GM19099 (cell line): ENCODE data around the gene RIPK4.

ENCODE experiments used
- POLR2A ChIP-seq: IDR thresholded peaks from 3 replicates; pipeline ENCODE4 v1.6.1; 2011; ENCODE audit warnings: low read depth; ENCODE audit not compliant: insufficient read length; ENCODE audit errors: extremely low read depth

RIPK4 gene

DNA sequence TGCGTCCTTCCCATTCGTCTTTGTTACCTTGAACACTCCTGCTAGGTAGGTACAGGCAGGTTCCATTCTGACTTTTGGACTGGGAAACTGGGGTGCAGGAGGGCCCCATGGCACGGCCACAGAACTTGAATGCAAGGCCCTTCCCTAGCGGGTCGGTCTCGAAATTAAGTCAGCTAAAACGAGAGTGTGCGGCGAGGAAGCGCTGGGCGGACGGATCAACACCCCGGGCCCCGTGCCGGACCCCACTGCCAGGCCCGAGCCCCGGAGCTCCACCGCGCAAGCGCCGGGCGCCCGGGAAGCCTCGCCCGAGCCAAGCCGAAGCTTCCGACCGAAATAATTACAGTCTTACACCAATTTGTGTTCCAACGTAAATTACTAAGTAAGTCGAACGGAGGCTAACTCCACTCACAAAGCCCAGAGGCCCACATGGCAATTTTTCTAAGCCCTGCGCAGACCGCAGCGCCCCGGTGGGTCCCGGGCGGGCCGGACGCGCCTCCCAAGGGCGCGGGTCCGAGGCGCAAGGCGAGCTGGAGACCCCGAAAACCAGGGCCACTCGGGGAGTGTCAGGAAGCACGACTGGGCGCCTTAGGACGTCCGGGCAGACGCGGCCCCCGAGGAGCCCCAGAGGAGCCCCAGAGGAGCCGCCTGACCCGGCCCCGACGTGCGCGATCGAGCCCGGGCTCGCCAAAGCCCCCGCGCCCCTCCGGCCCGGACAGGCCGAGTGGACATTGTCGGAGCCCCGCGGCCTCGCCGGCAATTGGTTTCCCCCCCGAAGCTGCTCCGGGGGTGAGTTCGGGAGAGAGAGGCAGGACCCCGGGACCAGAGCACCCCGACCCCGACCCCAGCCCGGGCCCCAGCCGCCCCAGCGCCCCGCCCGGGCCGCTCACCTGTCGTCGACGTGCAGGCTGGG is 624 bp downstream of the RIPK4 start:
- no peak for TF ChIP-seq POLR2A

DNA sequence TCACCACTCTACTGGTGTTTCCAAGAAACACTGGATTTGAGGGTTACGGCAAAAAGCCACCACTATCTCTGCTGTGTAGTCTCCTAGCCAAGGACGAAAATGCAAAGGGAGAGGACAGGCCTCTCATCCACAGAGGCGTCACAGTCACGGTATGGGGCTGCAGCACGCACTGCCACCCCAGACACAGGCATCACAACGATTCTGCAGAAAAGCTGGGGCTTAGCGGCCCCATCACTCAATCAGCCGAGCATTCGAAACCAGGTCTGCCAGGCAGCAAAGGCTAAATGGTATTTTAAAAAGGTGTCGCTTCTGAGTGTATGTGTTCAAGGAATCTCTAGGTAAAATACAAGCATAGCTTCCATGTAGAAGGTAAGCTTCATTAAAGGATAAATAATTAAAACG is 1.4 kb downstream of the RIPK4 start:
- TF ChIP-seq POLR2A: no peak

DNA sequence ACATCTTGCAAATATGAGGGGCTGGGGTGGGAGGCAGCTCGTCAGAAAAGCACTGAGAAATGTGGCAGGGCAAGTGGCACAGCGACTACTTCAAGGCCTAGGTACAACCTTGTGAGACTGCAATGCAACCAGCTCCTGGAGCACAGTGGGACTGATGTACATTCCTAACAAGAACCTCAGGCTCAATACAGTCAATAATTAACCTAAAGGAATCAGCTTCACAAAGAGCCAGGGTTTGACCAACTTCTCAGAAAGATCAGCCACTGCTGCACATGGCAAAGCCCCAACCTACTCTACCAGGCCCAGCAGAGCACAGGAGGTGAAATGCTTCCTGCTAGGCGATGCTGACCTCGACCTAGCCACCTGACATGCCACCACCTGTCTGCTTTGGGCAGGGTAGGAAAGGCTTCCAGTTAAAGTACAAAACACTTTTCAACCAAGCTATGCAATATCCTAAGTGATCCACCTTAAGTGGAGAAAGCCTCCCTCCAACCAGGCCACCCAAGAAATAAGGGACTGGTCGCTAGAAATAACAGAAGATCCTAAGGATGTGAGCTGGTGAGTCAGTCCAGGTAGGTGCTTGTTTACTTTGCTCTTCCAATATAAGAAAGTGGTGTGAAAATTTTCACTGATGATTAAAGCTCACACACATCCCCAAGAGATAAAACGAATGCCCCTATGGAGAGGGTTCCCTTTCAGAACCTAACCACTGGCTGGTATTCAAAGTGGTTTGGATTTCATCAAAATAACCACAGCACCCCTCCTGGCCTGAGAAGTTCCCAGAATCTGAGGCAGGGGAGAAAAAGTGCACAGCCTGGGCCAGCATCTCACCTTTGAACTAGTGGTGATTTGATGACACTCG is 2.1 kb downstream of the RIPK4 start:
- no peak for TF ChIP-seq POLR2A

DNA sequence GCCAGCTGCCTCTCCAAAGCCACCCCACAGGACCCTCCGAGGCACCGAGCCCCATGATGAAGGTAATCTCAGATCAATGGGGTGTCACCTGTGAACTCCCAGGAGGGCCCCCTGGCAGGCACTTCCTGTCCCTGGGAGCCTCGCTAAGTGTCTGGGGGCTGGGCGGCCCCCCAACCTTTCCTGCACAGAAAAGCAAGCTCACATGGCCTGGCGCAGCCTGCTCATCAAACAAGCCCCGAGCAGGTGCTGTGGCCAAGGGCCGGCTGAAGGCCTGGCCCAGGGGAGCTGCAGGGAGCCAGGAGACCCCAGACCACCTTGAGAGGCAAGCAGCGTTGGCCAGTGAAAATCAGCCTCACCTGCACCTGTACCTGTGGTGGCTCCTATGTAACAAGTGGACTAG is 2.9 kb downstream of the RIPK4 start:
- TF ChIP-seq POLR2A: no peak

DNA sequence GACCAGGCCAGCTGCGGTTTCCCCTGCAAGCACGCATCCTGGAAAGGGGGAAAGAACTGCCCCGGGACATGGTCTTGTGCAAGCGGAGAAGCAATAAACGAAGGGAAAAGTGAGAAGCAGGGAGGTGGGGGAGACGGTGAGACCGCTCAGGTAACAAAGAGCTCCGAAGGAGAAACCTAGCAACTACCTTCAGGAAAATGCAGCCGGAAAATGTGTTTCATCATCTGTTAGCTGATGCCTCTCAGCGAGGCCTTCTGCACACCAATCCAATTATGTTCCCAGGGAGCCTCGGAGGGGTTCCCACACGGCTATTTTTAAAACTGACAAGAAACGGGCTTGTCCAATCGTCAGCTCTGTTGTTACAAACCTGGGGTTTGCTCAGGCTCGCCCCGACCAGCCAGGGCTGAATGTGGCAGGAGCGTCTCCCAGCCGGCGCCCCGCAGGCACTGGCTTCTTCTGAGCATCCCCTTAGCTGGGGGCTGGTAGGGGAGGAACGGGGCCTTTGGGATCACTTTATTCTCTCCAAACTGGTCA is 3.4 kb downstream of the RIPK4 start:
- no peak for TF ChIP-seq POLR2A

DNA sequence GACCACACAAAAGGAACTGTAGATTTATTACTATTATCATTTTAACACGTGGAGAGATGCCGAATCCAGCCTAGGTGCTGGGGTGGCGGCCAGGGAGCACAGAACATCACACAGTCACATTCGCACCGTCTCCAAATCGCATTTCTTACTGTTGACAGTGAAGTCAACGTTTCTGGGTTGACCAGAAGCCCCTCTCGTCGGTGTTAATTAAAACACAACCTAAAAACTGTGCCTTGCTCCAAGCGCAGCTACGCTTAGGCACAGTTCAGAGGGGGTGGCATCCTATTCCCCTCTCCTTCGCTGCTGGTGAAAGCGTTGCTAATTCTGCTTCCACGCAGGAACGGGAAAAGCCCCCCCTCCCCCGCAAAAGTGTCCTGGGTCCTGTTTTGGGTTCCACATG is 4.1 kb downstream of the RIPK4 start:
- no peak for TF ChIP-seq POLR2A

DNA sequence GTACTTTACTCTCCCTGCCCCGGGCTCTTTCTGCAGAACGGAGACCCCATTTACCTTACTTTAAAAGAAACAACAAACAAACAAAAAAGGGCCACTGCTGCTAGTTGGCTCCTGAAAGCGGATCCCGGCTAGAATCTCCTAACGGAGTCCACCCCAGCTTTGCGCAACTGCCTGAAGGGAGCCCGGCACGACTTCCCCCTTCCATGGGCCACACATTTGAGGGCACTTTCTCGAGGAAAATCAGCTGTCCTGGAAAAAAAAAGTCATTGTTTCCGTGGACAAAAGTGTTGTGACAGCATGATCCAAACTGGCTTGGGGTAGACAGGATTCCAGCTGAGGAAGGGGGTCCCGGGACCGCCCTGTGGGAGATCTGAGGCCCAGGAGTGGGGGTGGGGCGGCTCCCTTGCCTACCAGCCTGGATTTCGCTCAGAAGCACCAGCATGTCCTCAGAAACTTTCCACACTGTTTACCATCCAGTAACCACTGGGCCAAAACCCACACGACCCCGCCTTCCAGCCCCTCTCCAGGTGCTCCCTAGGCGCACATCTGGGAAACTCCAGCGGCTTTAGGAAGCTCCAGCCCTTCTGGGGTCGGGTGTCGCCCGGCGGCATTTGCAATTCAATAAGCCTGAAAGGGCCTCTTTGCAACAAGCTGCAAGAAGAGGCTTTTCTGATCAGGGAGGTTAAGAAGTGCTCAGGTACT is 4.8 kb downstream of the RIPK4 start:
- no peak for TF ChIP-seq POLR2A

DNA sequence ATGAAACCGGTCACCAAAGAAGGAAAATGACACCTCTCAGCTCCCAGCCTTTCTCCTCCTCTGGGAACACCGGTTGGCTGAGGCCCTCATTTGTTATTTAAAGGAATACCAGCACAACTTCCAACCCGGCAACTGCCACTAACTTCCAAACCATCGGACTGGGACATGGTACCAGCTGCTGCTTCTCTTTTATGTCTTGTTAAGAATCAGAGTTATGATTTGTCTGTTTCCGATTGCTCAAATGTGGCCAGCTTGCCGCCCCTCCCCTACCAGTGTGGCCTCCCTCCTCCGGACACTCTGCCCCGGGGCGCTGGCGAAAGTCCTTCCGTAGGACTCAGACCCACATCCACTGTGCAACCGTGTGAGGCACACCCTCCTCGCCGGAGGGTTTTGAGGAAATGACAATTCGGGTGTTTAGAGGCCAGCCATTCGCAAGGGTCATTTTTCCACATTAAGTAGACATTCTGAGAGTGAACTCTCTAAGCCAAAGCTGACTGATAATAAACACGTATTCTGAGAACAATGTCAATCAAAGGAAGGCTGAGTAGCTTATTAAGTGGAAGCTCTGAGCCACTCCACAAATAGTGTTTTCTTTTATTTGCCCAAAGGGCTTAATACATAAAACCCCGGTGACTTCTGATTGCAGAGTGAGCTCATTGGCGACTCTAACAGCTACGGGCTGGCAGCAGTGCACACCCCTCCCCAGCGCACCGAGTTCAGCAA is 5.5 kb downstream of the RIPK4 start:
- TF ChIP-seq POLR2A: no peak

DNA sequence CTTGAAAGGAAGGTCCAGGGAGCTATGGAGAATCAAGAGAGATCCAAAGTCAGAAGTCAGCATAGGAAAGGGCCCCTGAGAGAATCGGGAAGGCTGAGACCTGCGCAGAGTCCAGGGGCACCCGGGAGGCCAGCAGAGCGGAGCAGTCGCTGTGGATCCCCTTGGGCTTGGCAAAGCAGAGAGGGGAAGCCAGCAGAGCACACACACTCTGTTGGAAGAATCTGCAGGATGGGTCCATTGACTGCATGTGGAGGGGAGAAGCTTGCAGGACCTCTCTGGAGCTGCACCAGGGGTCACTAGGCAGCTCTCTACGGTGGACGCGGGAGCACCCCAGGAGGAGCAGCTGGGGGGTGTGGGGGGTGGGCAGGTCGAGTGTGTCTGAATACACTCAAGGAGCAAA is 6.4 kb downstream of the RIPK4 start:
- no peak for TF ChIP-seq POLR2A

DNA sequence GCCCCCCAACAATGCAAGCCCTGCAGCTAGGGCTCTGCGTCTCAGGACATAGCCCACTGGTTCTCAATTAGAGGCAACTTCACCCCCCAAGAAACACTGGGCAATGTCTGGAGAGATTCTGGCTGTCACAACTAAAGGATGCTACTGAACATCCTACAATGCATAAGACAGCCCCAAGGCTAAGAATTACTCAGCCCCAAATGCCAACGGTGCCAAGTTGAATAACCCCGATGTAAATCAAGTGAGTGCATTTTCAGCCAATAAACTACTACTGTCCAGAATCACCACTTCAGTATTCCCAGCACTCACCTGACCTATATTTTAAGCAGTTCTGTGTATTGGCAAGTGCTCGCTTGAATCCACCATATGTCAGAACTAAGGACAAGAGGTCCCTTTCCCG is 6.9 kb downstream of the RIPK4 start:
- TF ChIP-seq POLR2A: no peak

DNA sequence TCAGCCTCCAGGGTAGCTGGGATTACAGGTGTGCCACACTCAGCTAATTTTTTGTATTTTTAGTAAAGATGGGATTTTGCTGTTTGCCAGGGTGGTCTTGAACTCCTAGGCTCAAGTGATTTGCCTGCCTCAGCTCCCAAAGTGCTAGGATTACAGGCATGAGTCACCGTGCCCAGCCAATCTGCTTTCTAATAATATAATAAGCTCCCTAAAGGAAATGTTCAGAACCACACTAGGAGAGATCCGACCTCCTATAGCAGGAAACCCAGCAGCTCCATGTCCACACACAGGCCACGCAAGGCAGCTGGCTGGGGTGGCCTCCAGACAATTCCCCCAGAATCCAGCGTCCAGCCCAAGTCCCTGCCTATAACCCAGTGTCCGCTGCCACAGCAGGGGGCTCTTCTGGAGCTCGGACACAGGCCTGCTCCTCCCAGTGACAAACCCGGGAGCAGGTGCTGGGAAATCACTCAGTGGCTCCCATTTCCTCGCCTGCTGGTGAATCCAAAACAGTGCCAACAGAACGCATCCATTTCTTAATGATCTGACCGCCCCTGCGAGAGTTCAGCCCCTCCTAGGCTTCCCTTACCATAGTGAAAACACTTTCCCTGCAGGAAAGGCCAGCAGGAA is 7.5 kb downstream of the RIPK4 start:
- TF ChIP-seq POLR2A: no peak

DNA sequence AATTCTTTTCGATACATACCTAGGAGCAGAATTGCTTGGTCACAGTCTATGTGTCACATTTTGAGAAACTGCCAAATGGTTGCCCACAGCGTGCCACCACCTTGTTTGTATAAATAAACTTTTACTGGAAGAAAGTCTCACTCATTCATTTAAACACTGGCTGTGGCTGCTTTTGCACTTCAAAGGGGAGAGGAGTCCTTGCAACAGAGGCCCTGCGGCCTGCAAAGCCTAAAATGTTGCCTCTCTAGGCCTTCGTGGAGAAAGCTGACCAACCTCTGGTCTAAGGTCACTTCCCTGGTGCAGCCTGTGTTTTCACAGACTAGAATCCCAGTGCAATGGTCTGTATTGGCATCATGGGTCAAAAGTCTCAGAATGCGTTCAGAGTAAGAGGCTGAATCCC is 8.3 kb downstream of the RIPK4 start:
- no peak for TF ChIP-seq POLR2A

DNA sequence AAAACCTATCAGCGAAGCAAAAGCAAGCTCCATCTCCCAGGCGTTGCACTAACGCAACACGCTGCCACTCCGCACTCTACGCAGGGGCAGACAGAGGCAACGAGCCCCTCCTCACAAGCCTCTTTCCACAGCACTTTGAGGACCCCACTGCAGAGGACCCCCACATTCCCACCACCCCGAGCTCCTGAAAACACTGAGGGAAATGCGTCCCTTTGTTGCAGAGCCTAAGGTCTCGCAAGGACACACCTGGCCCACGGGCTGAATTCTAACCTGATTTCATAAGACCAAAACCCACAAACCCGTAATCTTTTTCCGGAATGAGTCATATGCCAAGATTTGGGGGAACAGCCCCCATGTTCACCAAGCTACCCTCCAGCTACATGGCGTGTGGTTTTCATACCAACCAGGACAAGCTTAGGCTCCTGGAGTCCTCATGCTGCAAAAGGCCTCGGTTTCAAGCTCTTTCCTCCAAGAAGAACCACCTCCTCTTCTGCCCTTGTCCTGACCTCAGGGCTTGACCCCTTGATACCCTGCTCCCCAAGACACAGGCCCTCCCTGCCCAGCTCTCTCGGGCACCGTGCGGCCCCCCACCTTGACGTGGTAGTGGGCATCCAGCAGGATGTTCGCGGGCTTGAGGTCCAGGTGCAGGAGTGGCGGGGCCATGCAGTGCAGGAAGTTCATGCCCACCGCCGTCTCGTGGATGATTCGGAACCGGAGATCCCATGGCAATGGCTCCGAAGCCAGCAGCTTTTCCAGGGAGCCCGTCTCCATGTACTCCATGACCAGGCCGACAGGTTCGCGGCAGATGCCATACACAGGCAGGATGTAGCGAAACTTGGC is 10.7 kb downstream of the RIPK4 start:
- no peak for TF ChIP-seq POLR2A
